ENCODE measurements around the gene MRPS12.

The MRPS12 gene

GRCh38 chr19:38975214-38975860 is 44.6 kb downstream of the MRPS12 start, which contains the start of gene FBXO17:
TSS of gene FBXO17 (minus strand) at chr19:38975742. CDS start at chr19:38950319, 25,423 bp downstream.
- TF ChIP-seq, protein P1, sequence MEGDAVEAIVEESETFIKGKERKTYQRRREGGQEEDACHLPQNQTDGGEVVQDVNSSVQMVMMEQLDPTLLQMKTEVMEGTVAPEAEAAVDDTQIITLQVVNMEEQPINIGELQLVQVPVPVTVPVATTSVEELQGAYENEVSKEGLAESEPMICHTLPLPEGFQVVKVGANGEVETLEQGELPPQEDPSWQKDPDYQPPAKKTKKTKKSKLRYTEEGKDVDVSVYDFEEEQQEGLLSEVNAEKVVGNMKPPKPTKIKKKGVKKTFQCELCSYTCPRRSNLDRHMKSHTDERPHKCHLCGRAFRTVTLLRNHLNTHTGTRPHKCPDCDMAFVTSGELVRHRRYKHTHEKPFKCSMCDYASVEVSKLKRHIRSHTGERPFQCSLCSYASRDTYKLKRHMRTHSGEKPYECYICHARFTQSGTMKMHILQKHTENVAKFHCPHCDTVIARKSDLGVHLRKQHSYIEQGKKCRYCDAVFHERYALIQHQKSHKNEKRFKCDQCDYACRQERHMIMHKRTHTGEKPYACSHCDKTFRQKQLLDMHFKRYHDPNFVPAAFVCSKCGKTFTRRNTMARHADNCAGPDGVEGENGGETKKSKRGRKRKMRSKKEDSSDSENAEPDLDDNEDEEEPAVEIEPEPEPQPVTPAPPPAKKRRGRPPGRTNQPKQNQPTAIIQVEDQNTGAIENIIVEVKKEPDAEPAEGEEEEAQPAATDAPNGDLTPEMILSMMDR (IDR thresholded peaks at IDR 0.05; ENCODE audit: control insufficient read depth, insufficient read depth, low read depth, low read length, missing control alignments): no peak
- DNase-seq (ENCODE audit: low read depth): no peak
- H3K4me3 ChIP-seq (ENCODE audit: control insufficient read depth, low read depth, low read length): peak within 1 kb of the TSS; percentile 68

- H3K4me3 ChIP-seq (ENCODE audit: control insufficient read depth, low read depth, low read length): peak overlapping the region; percentile 68
- DNase-seq (ENCODE audit: low read depth): no peak
- TF ChIP-seq, protein P1 (IDR thresholded peaks at IDR 0.05; ENCODE audit: control insufficient read depth, insufficient read depth, low read depth, low read length, missing control alignments): no peak
These were observed 45.1 kb downstream of the MRPS12 start for GRCh38 chr19:38975861-38976271.

GRCh38 chr19:38977445-38978325 is 46.9 kb downstream of the MRPS12 start:
- H3K4me3 ChIP-seq (ENCODE audit: control insufficient read depth, low read depth, low read length): no peak overlapping the region
- TF ChIP-seq, protein P1 (IDR thresholded peaks at IDR 0.05; ENCODE audit: control insufficient read depth, insufficient read depth, low read depth, low read length, missing control alignments): no peak
- no peak for DNase-seq (ENCODE audit: low read depth)

GRCh38 chr19:38978326-38978689 is 47.6 kb downstream of the MRPS12 start:
- H3K4me3 ChIP-seq (ENCODE audit: control insufficient read depth, low read depth, low read length): no peak overlapping the region
- DNase-seq (ENCODE audit: low read depth): no peak
- TF ChIP-seq, protein P1 (IDR thresholded peaks at IDR 0.05; ENCODE audit: control insufficient read depth, insufficient read depth, low read depth, low read length, missing control alignments): no peak

GRCh38 chr19:38979812-38980211 is 49.1 kb downstream of the MRPS12 start:
- DNase-seq (ENCODE audit: low read depth): no peak
- TF ChIP-seq, protein P1 (IDR thresholded peaks at IDR 0.05; ENCODE audit: control insufficient read depth, insufficient read depth, low read depth, low read length, missing control alignments): no peak

GRCh38 chr19:38980583-38981374 is 50.0 kb downstream of the MRPS12 start:
- no peak for DNase-seq (ENCODE audit: low read depth)
- TF ChIP-seq, protein P1 (IDR thresholded peaks at IDR 0.05; ENCODE audit: control insufficient read depth, insufficient read depth, low read depth, low read length, missing control alignments): no peak
- H3K4me3 ChIP-seq (ENCODE audit: control insufficient read depth, low read depth, low read length): no peak overlapping the region

More at GRCh38 chr19:38979812-38980211, 49.1 kb downstream of the MRPS12 start:
- H3K4me3 ChIP-seq (ENCODE audit: control insufficient read depth, low read depth, low read length): no peak overlapping the region

Measured in AG09309 (cell line).